ENCODE results near the gene GPR35. TPM values are rescaled to one million over a fixed set of nuclear protein-coding genes. Genes with fewer than 3 reads are reported as not detected.

The GPR35 gene
- total RNA-seq, 4 donors from 2014 or later: 0.72 to 1.8 (median 0.87) TPM

GRCh38 chr2:240646900-240647502 lies 21.7 kb downstream of the GPR35 start:
- no peak for TF ChIP-seq POLR2A (IDR thresholded peaks at IDR 0.05)
- TF ChIP-seq, protein P1, sequence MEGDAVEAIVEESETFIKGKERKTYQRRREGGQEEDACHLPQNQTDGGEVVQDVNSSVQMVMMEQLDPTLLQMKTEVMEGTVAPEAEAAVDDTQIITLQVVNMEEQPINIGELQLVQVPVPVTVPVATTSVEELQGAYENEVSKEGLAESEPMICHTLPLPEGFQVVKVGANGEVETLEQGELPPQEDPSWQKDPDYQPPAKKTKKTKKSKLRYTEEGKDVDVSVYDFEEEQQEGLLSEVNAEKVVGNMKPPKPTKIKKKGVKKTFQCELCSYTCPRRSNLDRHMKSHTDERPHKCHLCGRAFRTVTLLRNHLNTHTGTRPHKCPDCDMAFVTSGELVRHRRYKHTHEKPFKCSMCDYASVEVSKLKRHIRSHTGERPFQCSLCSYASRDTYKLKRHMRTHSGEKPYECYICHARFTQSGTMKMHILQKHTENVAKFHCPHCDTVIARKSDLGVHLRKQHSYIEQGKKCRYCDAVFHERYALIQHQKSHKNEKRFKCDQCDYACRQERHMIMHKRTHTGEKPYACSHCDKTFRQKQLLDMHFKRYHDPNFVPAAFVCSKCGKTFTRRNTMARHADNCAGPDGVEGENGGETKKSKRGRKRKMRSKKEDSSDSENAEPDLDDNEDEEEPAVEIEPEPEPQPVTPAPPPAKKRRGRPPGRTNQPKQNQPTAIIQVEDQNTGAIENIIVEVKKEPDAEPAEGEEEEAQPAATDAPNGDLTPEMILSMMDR (IDR thresholded peaks at IDR 0.05 in 4 of 5, conservative IDR thresholded peaks at IDR 0.05 in 1 of 5): no peak
- H3K36me3 ChIP-seq: no peaks in the 10 kb centered on the region
- ATAC-seq (no peak), DNase-seq (no peak)
- H3K4me1 ChIP-seq: no peaks in the 10 kb centered on the region
- H3K9me3 ChIP-seq: no peaks in the 10 kb centered on the region
- in situ Hi-C loops (cut with MboI; ENCODE audit: low sequenced_read_pairs in 4 of 4): no loop called here
- peaks cover 8 to 43% (median 23%) of the 10 kb centered on the region in 3 donors for H3K27me3 ChIP-seq
- intact Hi-C loops (cut with DNase I; ENCODE audit: low total_unique reads): no loop called here
- H3K27ac ChIP-seq: no peak overlapping the region
- H3K4me3 ChIP-seq: no peak overlapping the region

GRCh38 chr2:240647503-240648154 lies 22.3 kb downstream of the GPR35 start:
- ATAC-seq (no peak), DNase-seq (no peak)

GRCh38 chr2:240648155-240648649 lies 22.9 kb downstream of the GPR35 start:
- Histone ChIP-seq H3K4me3 (no peak overlapping the region), H3K27me3 (peaks cover 8 to 31% (median 23%) of the 10 kb centered on the region in 3 donors), H3K27ac (no peak overlapping the region), H3K36me3 (no peaks in the 10 kb centered on the region), H3K4me1 (no peaks in the 10 kb centered on the region), H3K9me3 (no peaks in the 10 kb centered on the region)
- in situ Hi-C loops (cut with MboI; ENCODE audit: low sequenced_read_pairs in 4 of 4) (no loop called here), intact Hi-C loops (cut with DNase I; ENCODE audit: low total_unique reads) (no loop called here)
- DNase-seq (no peak), ATAC-seq (no peak)
- TF ChIP-seq, protein P1 (IDR thresholded peaks at IDR 0.05 in 4 of 5, conservative IDR thresholded peaks at IDR 0.05 in 1 of 5): no peak
- TF ChIP-seq POLR2A (IDR thresholded peaks at IDR 0.05): no peak

More at GRCh38 chr2:240647503-240648154, 22.3 kb downstream of the GPR35 start:
- no peaks in the 10 kb centered on the region for H3K9me3 ChIP-seq
- H3K27ac ChIP-seq: no peak overlapping the region
- H3K4me1 ChIP-seq: no peaks in the 10 kb centered on the region
- intact Hi-C loops (cut with DNase I; ENCODE audit: low total_unique reads): no loop called here
- peaks cover 8 to 37% (median 23%) of the 10 kb centered on the region in 3 donors for H3K27me3 ChIP-seq
- no peak overlapping the region for H3K4me3 ChIP-seq
- no peaks in the 10 kb centered on the region for H3K36me3 ChIP-seq
- in situ Hi-C loops (cut with MboI; ENCODE audit: low sequenced_read_pairs in 4 of 4): no loop called here
- TF ChIP-seq, protein P1 (IDR thresholded peaks at IDR 0.05 in 4 of 5, conservative IDR thresholded peaks at IDR 0.05 in 1 of 5): no peak
- TF ChIP-seq POLR2A (IDR thresholded peaks at IDR 0.05): no peak

- TF ChIP-seq POLR2A (IDR thresholded peaks at IDR 0.05): no peak
- TF ChIP-seq, protein P1 (IDR thresholded peaks at IDR 0.05 in 4 of 5, conservative IDR thresholded peaks at IDR 0.05 in 1 of 5): no peak
- DNase-seq (no peak), ATAC-seq (no peak)
- no peak overlapping the region for H3K4me3 ChIP-seq
- no peaks in the 10 kb centered on the region for H3K4me1 ChIP-seq
- in situ Hi-C loops (cut with MboI; ENCODE audit: low sequenced_read_pairs in 4 of 4): no loop called here
- peaks cover 5 to 31% (median 23%) of the 10 kb centered on the region in 3 donors for H3K27me3 ChIP-seq
- intact Hi-C loops (cut with DNase I; ENCODE audit: low total_unique reads): no loop called here
- H3K9me3 ChIP-seq: no peaks in the 10 kb centered on the region
- no peaks in the 10 kb centered on the region for H3K36me3 ChIP-seq
- H3K27ac ChIP-seq: no peak overlapping the region
Measured at GRCh38 chr2:240648650-240649275, 23.5 kb downstream of the GPR35 start.

Data from gastrocnemius medialis (tissue), 4 donors.